Colonic mucosa (tissue), 4 donors: ENCODE measurements around the gene COG3. TPM values are rescaled to one million over a fixed set of nuclear protein-coding genes. Genes with fewer than 3 reads are reported as not detected.
A peak's percentile ranks its signal among the peaks of the same experiment; 100 is the strongest.

ENCODE experiments used
- DNase-seq: peaks from one replicate; pipeline ENCODE4 v3.0.0-alpha.2; 2020
- H3K27ac ChIP-seq: fragments of 200-600 bp; one replicate; pipeline ENCODE4 v1.8.0; 2021
- H3K27me3 ChIP-seq: fragments of 200-600 bp; one replicate; pipeline ENCODE4 v1.8.0; 2021
- H3K36me3 ChIP-seq: fragments of 200-600 bp; one replicate; pipeline ENCODE4 v1.8.0; 2021
- H3K4me1 ChIP-seq: fragments of 200-600 bp; one replicate; pipeline ENCODE4 v1.8.0; 2021; ENCODE audit warnings: mild to moderate bottlenecking
- H3K4me3 ChIP-seq: fragments of 200-600 bp; one replicate; pipeline ENCODE4 v1.8.0; 2021
- H3K9ac ChIP-seq, 2 donors: one replicate each; pipeline ENCODE4 v1.7.0; 2013; ENCODE audit warnings: control low read depth in 2 of 2, low read depth in 2 of 2, low read length in 2 of 2
- H3K9me3 ChIP-seq: fragments of 200-600 bp; one replicate; pipeline ENCODE4 v1.8.0; 2021
- CTCF ChIP-seq: fragments of 200-600 bp; IDR thresholded peaks from one replicate; pipeline ENCODE4 v1.8.0; 2022; ENCODE audit warnings: antibody characterized with exemption, mild to moderate bottlenecking
- intact Hi-C: fragments of 100-400 bp; cut with DNase I; formaldehyde crosslinking; loops from one replicate; pipeline ENCODE4 v1.14.1; 2022
- total RNA-seq, 2 donors: library from RNA; stranded (reverse); fragmentation: NEBNext Ultra II Directional in 1 of 2; extraction: Animal tissue kit (Norgen Biotek cat#: 25700) in 1 of 2; gene quantifications; one replicate each; pipeline ENCODE4 v1.2.1, GENCODE V29; 2021
- donor health status: healthy.
- donor health status: DM: no; HTN: no; CAD: no.
- donor health status: DM: no; HTN: no; CAD: no.

Gene COG3
- total RNA-seq, 2 donors from 2014 or later = 39.0 to 49.8 TPM

GRCh38 chr13:45448965-45449559 is 15.7 kb upstream of the COG3 start:
- Histone ChIP-seq H3K9me3 (no peaks in the 10 kb centered on the region), H3K27ac (no peak overlapping the region), H3K9ac (no peak overlapping the region), H3K27me3 (no peaks in the 10 kb centered on the region), H3K4me1 (no peaks in the 10 kb centered on the region), H3K4me3 (no peak overlapping the region), H3K36me3 (no peaks in the 10 kb centered on the region)
- no peak for DNase-seq
- TF ChIP-seq CTCF = no peak
- intact Hi-C loops = no loop called here

GRCh38 chr13:45451282-45451681 is 13.5 kb upstream of the COG3 start:
- intact Hi-C loops = no loop called here
- no peak overlapping the region for H3K9ac ChIP-seq

GRCh38 chr13:45454204-45454603 is 10.5 kb upstream of the COG3 start:
- Histone ChIP-seq H3K27ac (no peak overlapping the region), H3K27me3 (no peaks in the 10 kb centered on the region), H3K9ac (no peak overlapping the region), H3K9me3 (no peaks in the 10 kb centered on the region), H3K4me1 (no peaks in the 10 kb centered on the region), H3K4me3 (no peak overlapping the region), H3K36me3 (no peaks in the 10 kb centered on the region)
- no peak for DNase-seq
- intact Hi-C loops = no loop called here
- no peak for TF ChIP-seq CTCF

More at GRCh38 chr13:45451282-45451681, 13.5 kb upstream of the COG3 start:
- H3K4me3 ChIP-seq = no peak overlapping the region
- H3K9me3 ChIP-seq = no peaks in the 10 kb centered on the region
- H3K27me3 ChIP-seq = no peaks in the 10 kb centered on the region
- H3K4me1 ChIP-seq = no peaks in the 10 kb centered on the region
- H3K27ac ChIP-seq = no peak overlapping the region
- no peak for DNase-seq
- no peak for TF ChIP-seq CTCF
- no peaks in the 10 kb centered on the region for H3K36me3 ChIP-seq

GRCh38 chr13:45456196-45456972 is 8.4 kb upstream of the COG3 start:
- H3K4me3 ChIP-seq = no peak overlapping the region
- intact Hi-C loops = no loop called here

GRCh38 chr13:45464141-45464686 is 525 bp upstream of the COG3 start:
- intact Hi-C loops = no loop called here
- peak; percentile 27 for DNase-seq

More at GRCh38 chr13:45456196-45456972, 8.4 kb upstream of the COG3 start:
- Histone ChIP-seq H3K36me3 (no peaks in the 10 kb centered on the region), H3K9me3 (no peaks in the 10 kb centered on the region), H3K9ac (no peak overlapping the region), H3K27ac (no peak overlapping the region), H3K27me3 (no peaks in the 10 kb centered on the region), H3K4me1 (no peaks in the 10 kb centered on the region)
- DNase-seq = no peak
- TF ChIP-seq CTCF = no peak

More at GRCh38 chr13:45464141-45464686, 525 bp upstream of the COG3 start:
- peak overlapping the region in 1 of 2 donors; percentile 26 for H3K9ac ChIP-seq
- H3K27me3 ChIP-seq = no peaks in the 10 kb centered on the region
- H3K4me1 ChIP-seq = peaks cover 16% of the 10 kb centered on the region
- TF ChIP-seq CTCF = no peak
- H3K27ac ChIP-seq = peak overlapping the region; percentile 97
- peak overlapping the region; percentile 99 for H3K4me3 ChIP-seq
- no peaks in the 10 kb centered on the region for H3K9me3 ChIP-seq
- no peaks in the 10 kb centered on the region for H3K36me3 ChIP-seq
